ENCODE data around the gene PCSK9.

GRCh38 chr1:55010194-55010886, 29.0 kb upstream of the PCSK9 start:
- TF ChIP-seq CTCF (IDR thresholded peaks at IDR 0.05) (no peak), POLR2A (IDR thresholded peaks at IDR 0.05) (no peak)
